Stimulated activated CD8-positive, alpha-beta memory T cell treated with anti-CD3 and anti-CD28 coated beads, Interleukin-15, amount 100 ng/mL, for 1 hour (primary cell): ENCODE results near the gene FCMR.
"Not testable (repeated sequence)": the region's sequence is repeated elsewhere in the genome, so short reads cannot be mapped to it uniquely, and the experiment has no call there.

Experiments used
- DNase-seq: peaks from one replicate; pipeline ENCODE4 v3.0.0-alpha.2; 2020; ENCODE audit warnings: low read depth

The FCMR gene

GRCh38 chr1:206872139-206872538, 49.6 kb downstream of the FCMR start:
- no peak for DNase-seq

GRCh38 chr1:206868264-206868663, 53.5 kb downstream of the FCMR start:
- no peak for DNase-seq

GRCh38 chr1:206867716-206868115, 54.0 kb downstream of the FCMR start:
- DNase-seq = no peak

GRCh38 chr1:206867239-206867638, 54.5 kb downstream of the FCMR start:
- DNase-seq = no peak

- DNase-seq = no peak
Measured at GRCh38 chr1:206866062-206866461, 55.7 kb downstream of the FCMR start.

GRCh38 chr1:206864939-206865671, 56.6 kb downstream of the FCMR start, which contains the start of gene IL20:
Gene IL20 (plus strand): TSS chr1:206865623. CDS start chr1:206865853, 230 bp downstream.
- peak; percentile 81 for DNase-seq

GRCh38 chr1:206863266-206863665, 58.5 kb downstream of the FCMR start:
- DNase-seq = no peak

- no peak for DNase-seq
Measured at GRCh38 chr1:206860165-206860564, 61.6 kb downstream of the FCMR start.

GRCh38 chr1:206859082-206859521, 62.6 kb downstream of the FCMR start:
- DNase-seq = no peak

GRCh38 chr1:206856674-206857464, 64.9 kb downstream of the FCMR start:
- no peak for DNase-seq

- no peak for DNase-seq
Measured at GRCh38 chr1:206855859-206856258, 65.9 kb downstream of the FCMR start.

- no peak for DNase-seq
Measured at GRCh38 chr1:206854401-206855129, 67.2 kb downstream of the FCMR start.

GRCh38 chr1:206853696-206854095, 68.0 kb downstream of the FCMR start:
- DNase-seq = not testable (repeated sequence)
